Measurements from ENCODE around the gene STAT5A.

- TF ChIP-seq CTCF (IDR thresholded peaks at IDR 0.05) (no peak), POLR2A (IDR thresholded peaks at IDR 0.05; ENCODE audit: low read depth) (no peak), POLR2AphosphoS5 (IDR thresholded peaks at IDR 0.05) (peak in 1 of 2 donors; percentile 73)
Observed at GRCh38 chr17:42347198-42347597, 58.9 kb downstream of the STAT5A start.

Data from esophagus muscularis mucosa (tissue), 3 donors.